Measurements from ENCODE around the gene EIF3F. TPM values are rescaled to one million over a fixed set of nuclear protein-coding genes. Genes with fewer than 3 reads are reported as not detected.

The EIF3F gene
- total RNA-seq, 2 experiments from 2014 or later, result 212 to 222 TPM

DNA sequence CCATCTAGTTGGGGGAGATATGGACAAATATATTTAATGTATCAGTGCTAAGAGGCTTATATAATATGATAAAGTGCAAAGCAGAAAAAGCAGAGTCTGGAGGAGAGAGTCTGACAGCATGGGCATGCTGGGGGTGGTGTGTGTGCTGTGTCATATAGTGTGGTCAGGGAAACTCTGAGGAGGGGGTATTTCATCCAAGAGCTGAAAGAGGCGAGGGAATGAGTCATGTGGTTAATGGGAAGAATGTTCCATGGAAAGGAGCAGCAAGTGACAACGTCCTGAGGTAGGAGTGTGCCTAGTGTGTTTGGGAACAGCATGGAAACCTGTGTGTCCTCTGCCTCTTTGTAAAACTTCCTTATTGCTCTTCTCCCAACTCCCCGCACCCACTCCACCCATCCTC lies 38.0 kb downstream of the EIF3F start:
- no peak for DNase-seq
- no peak overlapping the region for H3K4me3 Mint-ChIP-seq
- no peak for ATAC-seq
- H3K4me1 Mint-ChIP-seq (ENCODE audit: low read depth), result peaks cover 4% of the 10 kb centered on the region
- ChIA-PET CTCF (no interaction called here), POLR2A (no interaction called here)
- no peaks in the 10 kb centered on the region for H3K9me3 Mint-ChIP-seq (ENCODE audit: insufficient read depth)
- H3K36me3 Mint-ChIP-seq (ENCODE audit: low read depth), result no peaks in the 10 kb centered on the region
- H3K27me3 Mint-ChIP-seq (ENCODE audit: low read depth), result peaks cover 29% of the 10 kb centered on the region
- H3K27ac Mint-ChIP-seq, result no peak overlapping the region

- Mint-ChIP-seq H3K27ac (no peak overlapping the region), H3K4me3 (no peak overlapping the region), H3K27me3 (ENCODE audit: low read depth) (peaks cover 23% of the 10 kb centered on the region), H3K9me3 (ENCODE audit: insufficient read depth) (no peaks in the 10 kb centered on the region), H3K36me3 (ENCODE audit: low read depth) (no peaks in the 10 kb centered on the region), H3K4me1 (ENCODE audit: low read depth) (no peaks in the 10 kb centered on the region)
- ChIA-PET POLR2A (no interaction called here), CTCF (no interaction called here)
- DNase-seq, result peak; percentile 5
- no peak for ATAC-seq
Measured at GRCh38 chr11:8025816-8026215, 38.7 kb downstream of the EIF3F start.

DNA sequence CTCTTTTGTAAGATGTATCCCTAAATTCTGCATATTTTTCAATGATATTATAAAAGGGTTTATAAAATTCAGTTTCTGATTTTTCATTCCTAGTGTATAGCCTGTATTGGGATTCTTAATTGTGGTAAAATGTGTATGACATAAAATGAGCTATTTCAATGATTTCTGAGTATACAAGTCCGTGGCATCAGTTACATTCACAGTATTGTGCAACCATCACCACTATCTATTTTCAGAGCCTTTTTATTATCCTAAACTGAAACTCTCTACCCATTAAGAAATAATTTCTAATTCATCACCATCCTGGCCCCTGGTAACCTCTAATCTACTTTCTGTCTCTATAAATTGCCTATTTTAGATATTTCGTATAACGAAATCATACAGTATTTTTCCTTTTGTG lies 39.8 kb downstream of the EIF3F start:
- ATAC-seq, result no peak
- no peak overlapping the region for H3K4me3 Mint-ChIP-seq
- H3K27ac Mint-ChIP-seq, result no peak overlapping the region
- H3K27me3 Mint-ChIP-seq (ENCODE audit: low read depth), result peaks cover 16% of the 10 kb centered on the region
- no peaks in the 10 kb centered on the region for H3K4me1 Mint-ChIP-seq (ENCODE audit: low read depth)
- no peaks in the 10 kb centered on the region for H3K9me3 Mint-ChIP-seq (ENCODE audit: insufficient read depth)
- ChIA-PET CTCF (no interaction called here), POLR2A (no interaction called here)
- no peak for DNase-seq
- no peaks in the 10 kb centered on the region for H3K36me3 Mint-ChIP-seq (ENCODE audit: low read depth)

GRCh38 chr11:8028766-8029165 lies 41.6 kb downstream of the EIF3F start:
- Mint-ChIP-seq H3K36me3 (ENCODE audit: low read depth) (no peaks in the 10 kb centered on the region), H3K9me3 (ENCODE audit: insufficient read depth) (no peaks in the 10 kb centered on the region), H3K27me3 (ENCODE audit: low read depth) (peaks cover 16% of the 10 kb centered on the region), H3K4me3 (no peak overlapping the region), H3K4me1 (ENCODE audit: low read depth) (peaks cover 2% of the 10 kb centered on the region), H3K27ac (no peak overlapping the region)
- ChIA-PET CTCF (interaction anchor here (0.7 to 2.6 kb wide), 3 partner anchors 62 to 485 kb away, joined by 3 to 17 read pairs (median 4); no protein-coding TSS in a partner anchor), POLR2A (no interaction called here)
- DNase-seq (peak; percentile 3), ATAC-seq (no peak)

DNA sequence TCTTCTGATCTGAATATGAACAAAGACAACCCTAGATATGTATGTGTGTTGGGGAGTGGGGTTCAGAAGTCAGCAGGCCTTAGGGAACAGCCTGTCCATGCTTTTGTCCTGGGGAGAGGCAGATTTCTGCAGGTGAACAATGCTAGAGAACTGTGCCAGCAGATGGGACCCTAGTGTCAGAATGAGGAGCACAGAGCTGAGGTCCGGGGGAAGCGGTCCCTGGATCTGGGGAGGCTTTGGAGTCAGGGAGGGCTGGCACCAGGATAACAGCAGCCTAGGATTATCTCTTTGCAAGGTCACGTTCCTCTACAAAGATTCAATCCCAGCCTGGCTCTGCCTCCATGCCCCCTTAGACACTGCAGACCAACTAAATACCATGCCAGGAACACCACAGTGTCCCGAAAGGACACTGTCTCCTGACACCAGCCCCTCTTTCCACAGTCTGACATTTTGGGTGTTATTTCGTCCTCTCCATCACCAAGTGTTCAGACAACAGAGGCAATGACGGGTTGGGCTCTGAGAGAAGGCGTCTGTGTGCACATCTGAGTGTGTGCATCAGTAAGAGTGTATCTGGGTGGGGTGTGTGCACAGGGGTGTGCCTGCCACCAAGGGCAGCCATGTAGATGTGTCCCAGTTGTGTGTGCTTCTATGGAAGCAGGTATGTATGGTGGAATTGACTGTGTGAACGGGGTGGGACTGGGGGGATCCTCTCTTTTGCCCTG lies 43.5 kb downstream of the EIF3F start:
- DNase-seq (peak; percentile 11), ATAC-seq (no peak)
- no peaks in the 10 kb centered on the region for H3K36me3 Mint-ChIP-seq (ENCODE audit: low read depth)
- no peak overlapping the region for H3K27ac Mint-ChIP-seq
- peaks cover 2% of the 10 kb centered on the region for H3K4me1 Mint-ChIP-seq (ENCODE audit: low read depth)
- POLR2A ChIA-PET, result no interaction called here
- CTCF ChIA-PET, result interaction anchor here (2.6 to 6.8 kb wide), 2 partner anchors 68 to 69 kb away, joined by 17 to 93 read pairs; no protein-coding TSS in a partner anchor
- no peaks in the 10 kb centered on the region for H3K9me3 Mint-ChIP-seq (ENCODE audit: insufficient read depth)
- peaks cover 16% of the 10 kb centered on the region for H3K27me3 Mint-ChIP-seq (ENCODE audit: low read depth)
- no peak overlapping the region for H3K4me3 Mint-ChIP-seq

DNA sequence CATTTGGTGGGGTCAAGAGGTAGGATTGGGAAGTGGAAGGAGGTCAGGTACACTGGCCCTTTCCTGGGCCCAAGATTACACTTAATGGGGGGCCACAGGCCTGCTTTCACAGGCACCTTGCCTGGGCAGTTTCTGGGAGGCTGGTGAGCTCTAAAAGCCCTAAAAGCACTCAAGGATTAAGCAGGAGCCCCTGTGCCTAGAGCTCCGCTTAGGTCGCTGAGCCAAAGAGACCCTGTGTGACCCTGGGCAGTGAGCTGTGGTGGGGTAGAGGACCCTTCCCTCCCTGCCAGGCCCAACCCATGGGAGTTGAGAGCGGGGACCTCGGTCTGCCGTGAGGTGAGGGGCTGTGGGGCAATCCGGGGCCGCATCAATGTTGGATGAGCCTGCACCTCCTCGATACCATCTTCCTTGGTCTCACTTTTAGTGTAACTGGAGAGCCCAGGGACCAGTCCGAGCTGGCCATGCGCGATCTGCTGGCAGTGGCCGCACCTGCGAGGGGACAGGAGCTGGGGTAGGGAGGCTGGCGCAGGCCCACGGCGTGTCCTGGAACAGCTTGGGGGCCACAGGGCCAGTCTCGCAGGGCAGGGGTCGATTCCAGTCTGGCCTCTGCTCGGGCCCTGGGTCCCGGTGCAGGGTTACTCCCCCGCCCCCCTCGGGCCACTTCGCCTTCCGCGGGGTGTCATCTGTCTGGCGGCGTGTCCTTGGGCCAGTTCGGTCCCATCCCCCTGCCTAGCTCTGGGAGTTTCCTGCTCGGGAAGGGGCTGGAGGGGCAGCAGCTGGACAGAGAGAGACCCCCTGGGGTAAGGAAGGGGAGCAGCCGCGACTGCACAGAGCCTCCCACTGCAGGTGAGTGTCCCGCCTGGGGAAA lies 44.3 kb downstream of the EIF3F start:
- Mint-ChIP-seq H3K4me1 (ENCODE audit: low read depth) (peaks cover 2% of the 10 kb centered on the region), H3K27me3 (ENCODE audit: low read depth) (peaks cover 16% of the 10 kb centered on the region), H3K36me3 (ENCODE audit: low read depth) (no peaks in the 10 kb centered on the region), H3K27ac (no peak overlapping the region), H3K9me3 (ENCODE audit: insufficient read depth) (no peaks in the 10 kb centered on the region), H3K4me3 (no peak overlapping the region)
- POLR2A ChIA-PET, result no interaction called here
- no peak for ATAC-seq
- CTCF ChIA-PET, result interaction anchor here (6.8 kb wide), 1 partner anchor 67 kb away, joined by 93 read pairs; no protein-coding TSS in a partner anchor
- peak; percentile 17 for DNase-seq

- Mint-ChIP-seq H3K9me3 (ENCODE audit: insufficient read depth) (no peaks in the 10 kb centered on the region), H3K4me3 (no peak overlapping the region), H3K27ac (no peak overlapping the region), H3K4me1 (ENCODE audit: low read depth) (peaks cover 2% of the 10 kb centered on the region), H3K36me3 (ENCODE audit: low read depth) (no peaks in the 10 kb centered on the region), H3K27me3 (ENCODE audit: low read depth) (peaks cover 15% of the 10 kb centered on the region)
- peak; percentile 15 for DNase-seq
- CTCF ChIA-PET, result interaction anchor here (1.1 to 6.8 kb wide), 9 partner anchors 10 to 66 kb away, joined by 3 to 93 read pairs (median 7); partner anchors contain the start of gene EIF3F
- POLR2A ChIA-PET, result no interaction called here
- ATAC-seq, result no peak
Measured at GRCh38 chr11:8032122-8032521, 45.0 kb downstream of the EIF3F start.

DNA sequence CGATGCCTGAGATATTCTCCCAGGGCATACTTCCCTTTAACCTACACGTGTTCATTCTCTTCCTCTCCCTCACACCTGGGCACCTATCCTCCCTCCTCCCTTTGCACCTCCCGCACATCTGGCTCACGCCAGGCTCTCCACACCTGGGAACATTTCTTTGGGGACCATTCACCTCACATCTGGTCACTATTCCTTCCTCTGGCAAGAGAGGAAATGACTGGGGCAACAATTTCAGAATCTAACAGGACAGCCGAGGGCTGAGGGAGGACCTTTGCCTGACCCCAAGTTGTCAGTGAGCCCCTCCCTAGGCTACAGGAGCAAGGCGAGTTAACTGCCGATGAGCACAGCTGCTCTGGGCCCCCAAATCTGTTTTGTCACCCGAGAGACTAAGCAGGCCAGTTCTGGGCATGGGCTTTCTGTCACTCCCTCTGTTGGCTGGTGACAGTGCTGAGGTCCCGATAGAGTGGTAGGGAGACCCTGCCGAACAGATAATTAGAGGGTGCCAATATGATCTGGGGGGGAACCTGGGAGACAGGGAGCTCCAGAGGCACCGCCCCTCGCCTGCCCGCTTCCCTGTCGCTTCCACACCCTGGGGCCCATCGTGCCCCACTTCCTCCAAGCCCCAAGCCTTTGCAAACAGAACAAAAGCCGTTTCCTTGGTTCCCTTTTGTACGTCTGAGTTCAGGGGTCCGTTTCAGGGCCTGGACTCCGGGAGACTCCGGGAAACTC lies 45.6 kb downstream of the EIF3F start:
- DNase-seq (no peak), ATAC-seq (peak; percentile 18)
- peaks cover 2% of the 10 kb centered on the region for H3K4me1 Mint-ChIP-seq (ENCODE audit: low read depth)
- H3K27me3 Mint-ChIP-seq (ENCODE audit: low read depth), result peaks cover 15% of the 10 kb centered on the region
- no peaks in the 10 kb centered on the region for H3K36me3 Mint-ChIP-seq (ENCODE audit: low read depth)
- POLR2A ChIA-PET, result no interaction called here
- CTCF ChIA-PET, result interaction anchor here (0.7 to 6.8 kb wide), 22 partner anchors 11 to 535 kb away, joined by 3 to 93 read pairs (median 4); partner anchors contain the start of gene EIF3F
- H3K4me3 Mint-ChIP-seq, result no peak overlapping the region
- H3K27ac Mint-ChIP-seq, result no peak overlapping the region
- H3K9me3 Mint-ChIP-seq (ENCODE audit: insufficient read depth), result no peaks in the 10 kb centered on the region

- no peak overlapping the region for H3K27ac Mint-ChIP-seq
Measured at GRCh38 chr11:8033305-8034105, 46.4 kb downstream of the EIF3F start.

GRCh38 chr11:8034106-8034585 lies 47.0 kb downstream of the EIF3F start:
- ATAC-seq, result no peak
- ChIA-PET POLR2A (no interaction called here), CTCF (interaction anchor here (0.8 to 6.8 kb wide), 7 partner anchors 12 to 64 kb away, joined by 3 to 93 read pairs (median 4); no protein-coding TSS in a partner anchor)
- no peaks in the 10 kb centered on the region for H3K9me3 Mint-ChIP-seq (ENCODE audit: insufficient read depth)
- no peak overlapping the region for H3K27ac Mint-ChIP-seq
- H3K4me3 Mint-ChIP-seq, result no peak overlapping the region
- peaks cover 8% of the 10 kb centered on the region for H3K27me3 Mint-ChIP-seq (ENCODE audit: low read depth)
- peaks cover 2% of the 10 kb centered on the region for H3K4me1 Mint-ChIP-seq (ENCODE audit: low read depth)
- H3K36me3 Mint-ChIP-seq (ENCODE audit: low read depth), result no peaks in the 10 kb centered on the region
- DNase-seq, result peak; percentile 13

More at GRCh38 chr11:8033305-8034105, 46.4 kb downstream of the EIF3F start:
- ChIA-PET CTCF (interaction anchor here (0.7 to 6.8 kb wide), 23 partner anchors 11 to 534 kb away, joined by 3 to 93 read pairs (median 4); partner anchors contain the start of gene EIF3F), POLR2A (no interaction called here)
- no peak overlapping the region for H3K4me3 Mint-ChIP-seq
- no peaks in the 10 kb centered on the region for H3K36me3 Mint-ChIP-seq (ENCODE audit: low read depth)
- ATAC-seq, result peak; percentile 83
- H3K4me1 Mint-ChIP-seq (ENCODE audit: low read depth), result peaks cover 2% of the 10 kb centered on the region
- no peaks in the 10 kb centered on the region for H3K9me3 Mint-ChIP-seq (ENCODE audit: insufficient read depth)
- DNase-seq, result peak; percentile 53
- H3K27me3 Mint-ChIP-seq (ENCODE audit: low read depth), result peaks cover 11% of the 10 kb centered on the region

Measured in activated CD8-positive, alpha-beta T cell treated with anti-CD3 and anti-CD28 coated beads, Interleukin-2, amount 10 ng/mL, durations not matched to agents 7 days and 5 days (primary cell).